ENCODE results near the gene HMCN2.

Gene HMCN2

GRCh38 chr9:130478736-130479575, 213.4 kb downstream of the HMCN2 start:
- no peak for DNase-seq

- DNase-seq: no peak
These were observed 214.0 kb downstream of the HMCN2 start for GRCh38 chr9:130479587-130479986.

- DNase-seq: no peak
These were observed 215.1 kb downstream of the HMCN2 start for GRCh38 chr9:130480673-130481072.

- no peak for DNase-seq
These were observed 216.9 kb downstream of the HMCN2 start for GRCh38 chr9:130482463-130482862.

- DNase-seq: no peak
These were observed 217.9 kb downstream of the HMCN2 start for GRCh38 chr9:130483371-130483971.
